ENCODE results near the gene RAET1G. TPM values are rescaled to one million over a fixed set of nuclear protein-coding genes. Genes with fewer than 3 reads are reported as not detected.
A peak's percentile ranks its signal among the peaks of the same experiment; 100 is the strongest.

RAET1G gene
- total RNA-seq, 6 experiments from 2014 or later = 0.64 to 1.1 (median 0.83) TPM

GRCh38 chr6:149899926-149900619, 22.8 kb downstream of the RAET1G start:
- Mint-ChIP-seq H3K27me3 (ENCODE audit: insufficient read depth) (peaks cover 6% of the 10 kb centered on the region), H3K4me3 (no peak overlapping the region), H3K9me3 (no peaks in the 10 kb centered on the region), H3K4me1 (ENCODE audit: low read depth) (peaks cover 36% of the 10 kb centered on the region), H3K36me3 (ENCODE audit: low read depth) (no peaks in the 10 kb centered on the region), H3K27ac (no peak overlapping the region)
- TF ChIP-seq CTCF (IDR thresholded peaks at IDR 0.05) = no peak
- no peak for DNase-seq

- H3K4me1 Mint-ChIP-seq (ENCODE audit: low read depth) = peaks cover 42% of the 10 kb centered on the region
- H3K4me3 Mint-ChIP-seq = no peak overlapping the region
- peaks cover 5% of the 10 kb centered on the region for H3K27me3 Mint-ChIP-seq (ENCODE audit: insufficient read depth)
- H3K36me3 Mint-ChIP-seq (ENCODE audit: low read depth) = no peaks in the 10 kb centered on the region
- no peak for TF ChIP-seq CTCF (IDR thresholded peaks at IDR 0.05)
- DNase-seq = no peak
- H3K27ac Mint-ChIP-seq = no peak overlapping the region
- no peaks in the 10 kb centered on the region for H3K9me3 Mint-ChIP-seq
Observed at GRCh38 chr6:149899486-149899885, 23.4 kb downstream of the RAET1G start.

- peaks cover 3% of the 10 kb centered on the region for H3K27me3 Mint-ChIP-seq (ENCODE audit: insufficient read depth)
- peaks cover 44% of the 10 kb centered on the region for H3K4me1 Mint-ChIP-seq (ENCODE audit: low read depth)
- no peaks in the 10 kb centered on the region for H3K36me3 Mint-ChIP-seq (ENCODE audit: low read depth)
- H3K27ac Mint-ChIP-seq = 0 out of 2 replicates have a peak overlapping the region, but pooled peaks have one; percentile 29
- no peak for TF ChIP-seq CTCF (IDR thresholded peaks at IDR 0.05)
- no peak for DNase-seq
- H3K9me3 Mint-ChIP-seq = no peaks in the 10 kb centered on the region
- H3K4me3 Mint-ChIP-seq = no peak overlapping the region
Observed at GRCh38 chr6:149898966-149899365, 24.0 kb downstream of the RAET1G start.

- peak within 1 kb of the TSS; percentile 83 for H3K4me3 Mint-ChIP-seq
- DNase-seq = no peak
- no peaks in the 10 kb centered on the region for H3K36me3 Mint-ChIP-seq (ENCODE audit: low read depth)
- H3K9me3 Mint-ChIP-seq = no peaks in the 10 kb centered on the region
- no peaks in the 10 kb centered on the region; the same call in 1 of the 2 replicates for H3K27me3 Mint-ChIP-seq (ENCODE audit: insufficient read depth)
- no peak for TF ChIP-seq CTCF (IDR thresholded peaks at IDR 0.05)
- H3K4me1 Mint-ChIP-seq (ENCODE audit: low read depth) = peaks cover 44% of the 10 kb centered on the region
- H3K27ac Mint-ChIP-seq = peak within 1 kb of the TSS; percentile 93
Observed at GRCh38 chr6:149897855-149898744, 24.8 kb downstream of the RAET1G start, which contains the start of gene RAET1E. RAET1E (minus strand) TSS chr6:149898113; CDS start chr6:149890901, 7,212 bp downstream.

- no peaks in the 10 kb centered on the region for H3K36me3 Mint-ChIP-seq (ENCODE audit: low read depth)
- peak overlapping the region; percentile 83 for H3K4me3 Mint-ChIP-seq
- peaks cover 44% of the 10 kb centered on the region for H3K4me1 Mint-ChIP-seq (ENCODE audit: low read depth)
- H3K27ac Mint-ChIP-seq = peak overlapping the region; percentile 93
- TF ChIP-seq CTCF (IDR thresholded peaks at IDR 0.05) = no peak
- no peaks in the 10 kb centered on the region; the same call in 1 of the 2 replicates for H3K27me3 Mint-ChIP-seq (ENCODE audit: insufficient read depth)
- H3K9me3 Mint-ChIP-seq = no peaks in the 10 kb centered on the region
- peak; percentile 91 for DNase-seq
Observed at GRCh38 chr6:149897015-149897697, 25.8 kb downstream of the RAET1G start.

Data from HFFc6 (cell line).